Subcutaneous abdominal adipose tissue (tissue), 5 donors: ENCODE results near the gene SNCAIP.

Experiments
- H3K27ac ChIP-seq: one replicate; pipeline ENCODE4 v1.7.0; 2013; ENCODE audit warnings: low read depth, mild to moderate bottlenecking, inconsistent platforms, low read length, moderate library complexity
- H3K27me3 ChIP-seq, 5 donors: one replicate each; pipeline ENCODE4 v1.7.0; 2013; ENCODE audit warnings: low read length in 5 of 5, inconsistent platforms in 1 of 5; ENCODE audit not compliant: control insufficient read depth in 5 of 5, insufficient read depth in 4 of 5
- H3K36me3 ChIP-seq, 5 donors: one replicate each; pipeline ENCODE4 v1.7.0; 2013; ENCODE audit warnings: low read length in 5 of 5; ENCODE audit not compliant: control insufficient read depth in 5 of 5, insufficient read depth in 5 of 5
- H3K4me1 ChIP-seq, 5 donors: one replicate each; pipeline ENCODE4 v1.7.0; 2013; ENCODE audit warnings: low read length in 5 of 5, mild to moderate bottlenecking in 3 of 5, moderate library complexity in 1 of 5; ENCODE audit not compliant: control insufficient read depth in 5 of 5, insufficient read depth in 5 of 5
- H3K4me3 ChIP-seq, 5 donors: one replicate each; pipeline ENCODE4 v1.7.0; 2013; ENCODE audit warnings: low read length in 5 of 5, low read depth in 1 of 5
- H3K9ac ChIP-seq, 5 donors: one replicate each; pipeline ENCODE4 v1.7.0; 2013; ENCODE audit warnings: low read length in 5 of 5, mild to moderate bottlenecking in 4 of 5, moderate library complexity in 3 of 5
- H3K9me3 ChIP-seq, 5 donors: one replicate each; pipeline ENCODE4 v1.7.0; 2013; ENCODE audit warnings: low read length in 5 of 5; ENCODE audit not compliant: control insufficient read depth in 5 of 5
- donor health status: healthy.
- donor health status: healthy.
- donor health status: healthy.
- donor health status: healthy.
- donor health status: healthy.

The SNCAIP gene

GRCh38 chr5:122469384-122469919 is 157.4 kb downstream of the SNCAIP start:
- Histone ChIP-seq H3K9ac (no peak overlapping the region), H3K4me3 (no peak overlapping the region), H3K27me3 (no peaks in the 10 kb centered on the region), H3K9me3 (no peaks in the 10 kb centered on the region), H3K4me1 (peaks cover 0 to 2% (median 0%) of the 10 kb centered on the region in 5 donors), H3K36me3 (peaks cover 0 to 4% (median 0%) of the 10 kb centered on the region in 5 donors), H3K27ac (no peak overlapping the region)

DNA sequence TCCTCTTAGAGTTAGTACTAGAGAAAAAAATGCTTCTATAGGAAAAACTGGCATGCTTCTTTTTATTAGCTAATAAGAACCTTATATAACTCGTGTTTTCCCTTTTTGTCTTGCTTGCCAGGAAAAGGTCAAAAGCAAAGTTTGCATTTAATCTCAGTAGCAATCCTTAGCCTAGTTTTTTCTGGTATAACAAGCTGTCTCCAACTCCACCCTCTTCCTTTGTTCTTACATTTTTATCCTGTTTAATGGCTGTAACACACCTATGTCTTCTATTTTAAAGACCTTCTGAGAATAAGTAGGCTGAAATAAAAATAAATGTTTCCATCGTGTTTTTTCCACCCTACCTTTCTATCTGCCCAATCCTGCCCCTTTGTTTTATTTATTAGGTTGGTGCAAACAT is 158.3 kb downstream of the SNCAIP start:
- Histone ChIP-seq H3K4me3 (no peak overlapping the region), H3K9me3 (no peaks in the 10 kb centered on the region), H3K27ac (no peak overlapping the region), H3K36me3 (no peaks in the 10 kb centered on the region), H3K27me3 (no peaks in the 10 kb centered on the region), H3K9ac (no peak overlapping the region), H3K4me1 (peaks cover 0 to 2% (median 0%) of the 10 kb centered on the region in 5 donors)

GRCh38 chr5:122471031-122471751 is 159.2 kb downstream of the SNCAIP start:
- H3K4me3 ChIP-seq: no peak overlapping the region
- H3K4me1 ChIP-seq: peaks cover 0 to 2% (median 0%) of the 10 kb centered on the region in 5 donors
- no peak overlapping the region for H3K9ac ChIP-seq
- no peaks in the 10 kb centered on the region for H3K9me3 ChIP-seq
- no peak overlapping the region for H3K27ac ChIP-seq
- H3K36me3 ChIP-seq: no peaks in the 10 kb centered on the region
- no peaks in the 10 kb centered on the region for H3K27me3 ChIP-seq

DNA sequence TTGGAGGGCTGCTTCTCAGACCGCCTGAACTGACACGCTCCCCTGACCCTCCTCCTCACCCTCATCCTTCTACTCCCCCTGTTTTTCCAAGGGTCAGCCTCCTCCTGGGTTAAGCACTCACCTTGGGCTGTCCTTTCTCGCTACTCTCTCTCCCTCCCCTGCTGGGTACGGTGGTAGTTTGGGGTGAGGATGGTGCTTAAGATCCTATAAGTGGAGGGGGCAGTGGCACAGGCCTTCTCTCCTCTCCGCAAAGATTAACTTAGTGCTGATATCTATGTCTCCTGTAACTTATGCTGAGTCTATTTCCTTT is 159.7 kb downstream of the SNCAIP start:
- peaks cover 0 to 2% (median 0%) of the 10 kb centered on the region in 5 donors for H3K4me1 ChIP-seq
- no peak overlapping the region for H3K27ac ChIP-seq
- no peak overlapping the region for H3K4me3 ChIP-seq
- H3K36me3 ChIP-seq: no peaks in the 10 kb centered on the region
- no peaks in the 10 kb centered on the region for H3K9me3 ChIP-seq
- no peak overlapping the region for H3K9ac ChIP-seq
- H3K27me3 ChIP-seq: no peaks in the 10 kb centered on the region

DNA sequence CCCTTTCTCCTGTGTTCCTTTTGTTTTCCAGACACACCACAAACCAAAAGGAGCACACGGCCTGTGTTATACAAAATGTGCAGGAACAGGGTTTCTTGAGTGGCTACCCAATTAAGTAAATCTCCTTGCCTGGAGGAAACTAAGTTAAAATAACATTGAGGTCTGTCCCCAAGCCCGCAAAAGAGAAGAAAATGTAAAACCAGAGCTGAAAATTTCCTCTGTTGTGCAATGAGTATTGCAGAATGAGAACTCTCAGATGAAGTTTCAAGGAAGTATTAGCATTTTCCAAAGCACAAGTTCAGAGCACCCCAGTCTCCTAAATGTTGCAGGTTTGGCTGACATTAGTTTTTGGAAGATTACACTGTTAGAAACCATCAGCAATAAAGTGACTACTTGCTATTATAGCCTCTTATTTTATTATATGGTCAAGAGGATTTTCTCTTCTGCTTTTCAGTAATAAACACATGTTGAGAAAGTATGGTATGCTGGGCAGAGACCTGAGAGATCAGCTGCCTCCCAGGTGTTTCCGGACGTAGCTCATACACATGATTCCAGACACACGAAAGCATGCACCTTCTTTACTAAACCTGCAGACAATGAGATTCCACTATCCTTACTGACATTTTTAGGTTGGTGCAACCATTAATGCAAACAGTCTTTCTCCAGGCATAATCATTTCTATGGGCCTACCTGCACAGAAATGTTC is 161.3 kb downstream of the SNCAIP start:
- Histone ChIP-seq H3K27me3 (no peaks in the 10 kb centered on the region), H3K4me3 (no peak overlapping the region), H3K9me3 (no peaks in the 10 kb centered on the region), H3K36me3 (no peaks in the 10 kb centered on the region), H3K4me1 (peaks cover 0 to 2% (median 0%) of the 10 kb centered on the region in 5 donors), H3K27ac (no peak overlapping the region), H3K9ac (no peak overlapping the region)

- H3K9ac ChIP-seq: no peak overlapping the region
- H3K4me3 ChIP-seq: no peak overlapping the region
- H3K4me1 ChIP-seq: peaks cover 0 to 3% (median 0%) of the 10 kb centered on the region in 5 donors
Observed at GRCh38 chr5:122473941-122474340, 161.9 kb downstream of the SNCAIP start.

GRCh38 chr5:122478741-122479442 is 166.9 kb downstream of the SNCAIP start:
- Histone ChIP-seq H3K27ac (no peak overlapping the region), H3K9ac (no peak overlapping the region), H3K4me3 (no peak overlapping the region)

More at GRCh38 chr5:122473941-122474340, 161.9 kb downstream of the SNCAIP start:
- H3K27me3 ChIP-seq: no peaks in the 10 kb centered on the region
- H3K36me3 ChIP-seq: no peaks in the 10 kb centered on the region
- no peak overlapping the region for H3K27ac ChIP-seq
- H3K9me3 ChIP-seq: no peaks in the 10 kb centered on the region

DNA sequence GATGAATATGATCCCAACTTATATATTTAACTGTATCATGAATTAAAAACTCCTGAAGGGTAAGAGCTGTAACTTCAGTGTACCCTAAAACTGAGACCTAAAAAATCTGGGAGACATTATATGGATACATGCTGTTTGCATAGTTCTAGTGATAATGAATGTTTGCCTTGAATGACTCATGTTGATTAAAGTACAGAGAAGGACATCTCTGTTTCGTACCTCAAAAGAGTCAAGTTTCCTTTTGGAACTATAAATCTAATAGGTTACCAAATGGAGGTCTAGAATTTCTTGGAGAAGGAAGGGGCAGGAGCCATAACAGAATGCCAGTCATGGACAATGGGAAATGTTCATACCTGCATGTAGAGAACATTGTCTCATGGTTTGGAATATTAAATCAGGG is 168.1 kb downstream of the SNCAIP start:
- Histone ChIP-seq H3K4me1 (peaks cover 0 to 5% (median 0%) of the 10 kb centered on the region in 5 donors), H3K9ac (no peak overlapping the region), H3K27me3 (no peaks in the 10 kb centered on the region), H3K27ac (no peak overlapping the region), H3K9me3 (no peaks in the 10 kb centered on the region), H3K36me3 (no peaks in the 10 kb centered on the region), H3K4me3 (no peak overlapping the region)

More at GRCh38 chr5:122478741-122479442, 166.9 kb downstream of the SNCAIP start:
- Histone ChIP-seq H3K36me3 (no peaks in the 10 kb centered on the region), H3K4me1 (peaks cover 0 to 5% (median 0%) of the 10 kb centered on the region in 5 donors), H3K9me3 (no peaks in the 10 kb centered on the region), H3K27me3 (no peaks in the 10 kb centered on the region)

GRCh38 chr5:122484103-122484502 is 172.1 kb downstream of the SNCAIP start:
- Histone ChIP-seq H3K27ac (no peak overlapping the region), H3K36me3 (no peaks in the 10 kb centered on the region), H3K9me3 (no peaks in the 10 kb centered on the region), H3K9ac (no peak overlapping the region), H3K27me3 (no peaks in the 10 kb centered on the region), H3K4me1 (peaks cover 0 to 2% (median 0%) of the 10 kb centered on the region in 5 donors), H3K4me3 (no peak overlapping the region)

DNA sequence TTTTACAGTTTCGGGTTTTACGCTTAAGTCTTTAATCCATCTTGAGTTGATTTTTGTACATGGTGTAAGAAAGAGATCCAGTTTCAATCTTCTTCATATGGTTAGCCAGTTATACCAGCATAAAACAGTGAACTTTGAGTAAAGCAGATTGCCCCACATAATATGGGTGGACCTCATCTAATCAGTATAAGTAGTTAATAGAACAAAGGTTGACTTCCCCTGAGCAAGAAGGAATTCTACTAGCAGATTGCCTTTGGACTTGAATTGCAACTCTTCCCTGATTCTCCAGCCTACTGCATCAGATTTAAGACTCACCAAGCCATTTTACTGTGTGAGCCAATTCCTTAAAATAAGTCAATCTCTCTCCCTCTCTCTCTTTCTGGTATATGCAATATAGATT is 173.2 kb downstream of the SNCAIP start:
- Histone ChIP-seq H3K36me3 (no peaks in the 10 kb centered on the region), H3K9me3 (no peaks in the 10 kb centered on the region), H3K27ac (no peak overlapping the region), H3K4me1 (no peaks in the 10 kb centered on the region), H3K27me3 (no peaks in the 10 kb centered on the region), H3K4me3 (no peak overlapping the region), H3K9ac (no peak overlapping the region)
